ENCODE measurements around the gene PTPRT. TPM values are rescaled to one million over a fixed set of nuclear protein-coding genes. Genes with fewer than 3 reads are reported as not detected.

The PTPRT gene
- polyA plus RNA-seq, 1 donor from 2014 or later = not detected

DNA sequence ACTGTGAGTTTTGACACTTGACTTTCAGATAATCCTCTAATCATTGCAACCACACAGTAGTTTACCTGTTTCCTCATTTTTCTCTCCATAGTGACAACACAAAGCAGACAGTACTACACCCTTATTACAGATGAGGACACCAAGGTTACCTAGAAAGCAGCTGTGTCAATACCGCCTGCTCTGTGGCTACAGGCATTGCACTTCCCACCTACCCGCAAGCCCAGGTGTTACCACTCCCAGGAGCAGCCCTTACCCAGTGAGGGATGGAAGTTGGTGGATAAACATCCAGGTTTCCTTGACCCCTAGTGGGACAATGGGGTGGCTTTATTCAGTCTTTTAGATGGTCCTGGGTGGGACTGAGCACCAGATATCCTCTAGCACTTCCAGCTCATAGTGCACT is 503.6 kb downstream of the PTPRT start:
- no peaks in the 10 kb centered on the region for H3K27me3 Mint-ChIP-seq
- H3K9me3 Mint-ChIP-seq = peaks cover 0 to 3% (median 3%) of the 10 kb centered on the region in 3 donors
- H3K27ac Mint-ChIP-seq = no peak overlapping the region
- H3K36me3 Mint-ChIP-seq = no peaks in the 10 kb centered on the region
- no peaks in the 10 kb centered on the region for H3K4me1 Mint-ChIP-seq
- H3K4me3 Mint-ChIP-seq = no peak overlapping the region

DNA sequence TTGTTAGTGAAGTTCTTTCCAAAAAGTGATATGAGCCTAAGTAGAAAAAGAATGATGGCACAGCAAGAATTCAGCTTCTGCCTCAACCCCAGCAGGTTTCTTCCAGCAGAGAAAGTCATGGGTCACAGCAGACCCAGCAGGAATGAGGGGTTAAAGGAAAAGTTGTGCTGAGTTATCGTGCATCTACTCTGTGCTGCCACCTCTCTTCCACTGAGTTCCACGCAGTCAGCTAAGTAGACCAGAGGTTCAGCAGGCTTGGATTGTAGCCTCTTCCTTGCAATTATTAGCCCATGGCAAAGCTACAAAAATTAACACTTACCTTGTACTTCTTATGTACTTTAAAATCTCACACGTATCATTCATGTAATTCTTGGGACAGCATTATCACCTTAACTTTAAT is 510.8 kb downstream of the PTPRT start:
- Mint-ChIP-seq H3K27ac (no peak overlapping the region), H3K27me3 (no peaks in the 10 kb centered on the region), H3K9me3 (peaks cover 4 to 9% (median 8%) of the 10 kb centered on the region in 3 donors), H3K36me3 (no peaks in the 10 kb centered on the region), H3K4me1 (no peaks in the 10 kb centered on the region), H3K4me3 (no peak overlapping the region)

DNA sequence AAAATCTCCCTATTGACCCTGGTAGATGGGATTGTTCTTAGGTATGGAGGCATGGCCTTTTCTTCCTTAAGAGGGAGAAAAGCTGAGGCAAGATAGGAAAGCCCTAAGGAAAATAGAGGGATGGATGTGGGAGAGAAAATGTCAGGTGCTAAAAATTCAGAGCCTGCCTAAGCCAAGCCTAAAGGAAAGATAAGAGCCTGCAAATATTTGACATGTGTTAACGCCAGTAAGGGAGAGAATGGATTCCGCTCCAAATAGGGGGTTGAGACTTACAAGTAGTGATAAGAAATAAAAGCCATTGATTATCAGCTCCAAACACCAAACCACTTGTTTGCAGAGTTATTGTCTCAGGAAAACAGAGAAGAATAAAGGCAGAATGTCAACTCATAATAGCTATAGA is 533.6 kb downstream of the PTPRT start:
- H3K27ac Mint-ChIP-seq = no peak overlapping the region
- H3K4me3 Mint-ChIP-seq = no peak overlapping the region
- peaks cover 0 to 4% (median 3%) of the 10 kb centered on the region in 3 donors for H3K9me3 Mint-ChIP-seq
- no peaks in the 10 kb centered on the region for H3K4me1 Mint-ChIP-seq
- H3K36me3 Mint-ChIP-seq = no peaks in the 10 kb centered on the region
- no peaks in the 10 kb centered on the region for H3K27me3 Mint-ChIP-seq

DNA sequence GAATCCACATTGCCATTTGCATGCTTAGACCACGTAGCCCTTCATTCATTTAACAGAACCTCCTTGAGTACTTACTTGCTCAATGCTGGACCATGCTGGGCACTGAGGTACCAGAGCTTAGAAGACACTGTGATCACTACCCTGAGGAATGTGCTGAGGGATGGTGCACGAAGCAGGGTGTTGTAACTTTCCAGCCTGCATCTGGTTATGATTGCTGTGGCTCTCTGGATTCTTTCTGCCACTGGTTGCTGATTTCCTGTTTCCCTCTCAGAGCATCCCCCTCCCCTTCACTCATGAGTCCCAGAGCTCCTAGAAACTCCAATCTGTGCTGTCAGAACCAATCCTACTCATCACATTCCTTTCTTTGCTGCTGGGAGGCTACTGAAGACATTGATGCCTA is 537.4 kb downstream of the PTPRT start:
- H3K27ac Mint-ChIP-seq = no peak overlapping the region
- H3K36me3 Mint-ChIP-seq = no peaks in the 10 kb centered on the region

GRCh38 chr20:42650191-42650746 is 539.4 kb downstream of the PTPRT start:
- Mint-ChIP-seq H3K4me3 (no peak overlapping the region), H3K27ac (no peak overlapping the region), H3K36me3 (peaks cover 2% of the 10 kb centered on the region), H3K4me1 (no peaks in the 10 kb centered on the region), H3K9me3 (peaks cover 0 to 3% (median 2%) of the 10 kb centered on the region in 3 donors), H3K27me3 (no peaks in the 10 kb centered on the region)

More for the DNA sequence above, 537.4 kb downstream of the PTPRT start:
- H3K4me1 Mint-ChIP-seq = no peaks in the 10 kb centered on the region
- H3K27me3 Mint-ChIP-seq = no peaks in the 10 kb centered on the region
- H3K9me3 Mint-ChIP-seq = peaks cover 0 to 3% (median 2%) of the 10 kb centered on the region in 3 donors
- no peak overlapping the region for H3K4me3 Mint-ChIP-seq

DNA sequence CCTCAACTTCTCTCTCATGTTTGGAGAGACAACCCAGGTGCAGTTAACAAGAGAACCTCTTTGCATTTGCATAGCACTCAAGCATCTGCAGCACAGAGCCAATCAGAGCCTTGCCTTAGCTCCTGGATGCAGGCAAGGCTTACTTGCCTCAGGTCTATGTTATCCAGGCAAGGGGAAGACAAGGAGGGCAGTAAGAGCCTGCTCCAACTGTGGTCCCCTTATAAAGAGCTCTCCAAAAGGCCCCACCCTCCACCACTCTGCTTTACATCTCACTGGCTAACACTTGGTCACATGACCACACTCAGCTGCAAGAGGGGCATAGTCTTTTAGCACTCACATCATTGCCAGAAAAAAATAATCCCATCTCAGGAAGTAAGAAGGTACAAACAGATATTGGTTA is 540.0 kb downstream of the PTPRT start:
- peaks cover 2% of the 10 kb centered on the region for H3K36me3 Mint-ChIP-seq
- H3K27me3 Mint-ChIP-seq = no peaks in the 10 kb centered on the region
- H3K4me3 Mint-ChIP-seq = no peak overlapping the region
- H3K9me3 Mint-ChIP-seq = peaks cover 0 to 3% (median 0%) of the 10 kb centered on the region in 3 donors
- no peaks in the 10 kb centered on the region for H3K4me1 Mint-ChIP-seq
- H3K27ac Mint-ChIP-seq = no peak overlapping the region

DNA sequence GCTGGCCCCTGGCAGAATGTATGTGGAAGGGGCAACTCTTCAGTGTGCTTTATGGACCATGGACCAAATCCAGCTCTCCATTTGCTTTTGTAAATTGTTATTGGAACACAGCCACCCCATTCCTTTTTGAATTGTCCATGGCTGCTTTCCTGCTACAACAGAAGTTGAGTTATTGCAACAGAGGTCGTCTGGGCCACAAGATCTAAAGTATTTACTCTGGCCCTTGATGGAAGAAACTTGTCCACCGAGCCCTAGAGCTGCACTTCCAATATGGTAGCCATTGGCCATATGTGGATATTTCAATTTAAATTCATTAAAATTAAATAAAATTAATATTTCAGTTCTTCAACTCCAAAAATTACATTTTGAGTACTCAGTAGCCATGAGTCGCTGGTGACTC is 543.5 kb downstream of the PTPRT start:
- H3K36me3 Mint-ChIP-seq = peaks cover 2% of the 10 kb centered on the region
- no peaks in the 10 kb centered on the region for H3K4me1 Mint-ChIP-seq
- no peaks in the 10 kb centered on the region for H3K27me3 Mint-ChIP-seq
- H3K27ac Mint-ChIP-seq = no peak overlapping the region
- H3K4me3 Mint-ChIP-seq = no peak overlapping the region
- peaks cover 0 to 4% (median 3%) of the 10 kb centered on the region in 3 donors for H3K9me3 Mint-ChIP-seq

- Mint-ChIP-seq H3K27ac (no peak overlapping the region), H3K36me3 (peaks cover 2% of the 10 kb centered on the region), H3K27me3 (no peaks in the 10 kb centered on the region)
Observed at GRCh38 chr20:42641886-42642285, 547.8 kb downstream of the PTPRT start.

DNA sequence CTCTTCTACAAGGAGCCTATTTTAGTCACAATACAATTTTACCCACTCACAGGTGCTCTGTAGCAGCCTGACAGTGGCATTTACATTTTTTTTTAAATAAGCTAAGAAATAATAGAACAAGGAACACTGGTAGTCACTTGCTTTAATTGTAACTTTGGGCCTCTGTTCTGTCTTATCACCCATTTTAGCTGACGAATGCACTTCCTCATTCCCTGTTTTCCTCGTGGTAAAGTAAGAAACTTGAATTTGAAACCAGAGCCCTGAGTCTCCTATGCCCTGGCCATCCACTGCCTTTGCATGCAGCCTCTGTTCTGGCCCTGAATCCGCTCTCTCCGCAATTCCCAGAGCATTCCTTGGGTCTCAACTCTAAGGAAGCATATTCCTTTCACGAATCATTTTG is 550.6 kb downstream of the PTPRT start:
- Mint-ChIP-seq H3K36me3 (no peaks in the 10 kb centered on the region), H3K27me3 (no peaks in the 10 kb centered on the region), H3K4me3 (no peak overlapping the region), H3K27ac (no peak overlapping the region), H3K4me1 (no peaks in the 10 kb centered on the region), H3K9me3 (peaks cover 0 to 4% (median 2%) of the 10 kb centered on the region in 3 donors)

More at GRCh38 chr20:42641886-42642285, 547.8 kb downstream of the PTPRT start:
- H3K4me3 Mint-ChIP-seq = no peak overlapping the region
- H3K4me1 Mint-ChIP-seq = no peaks in the 10 kb centered on the region
- H3K9me3 Mint-ChIP-seq = peaks cover 0 to 4% (median 2%) of the 10 kb centered on the region in 3 donors

- H3K4me3 Mint-ChIP-seq = no peak overlapping the region
- H3K4me1 Mint-ChIP-seq = no peaks in the 10 kb centered on the region
- no peak overlapping the region for H3K27ac Mint-ChIP-seq
- H3K27me3 Mint-ChIP-seq = no peaks in the 10 kb centered on the region
- H3K9me3 Mint-ChIP-seq = peaks cover 0 to 2% (median 0%) of the 10 kb centered on the region in 3 donors
- no peaks in the 10 kb centered on the region for H3K36me3 Mint-ChIP-seq
Observed at GRCh38 chr20:42635699-42636411, 553.9 kb downstream of the PTPRT start.

DNA sequence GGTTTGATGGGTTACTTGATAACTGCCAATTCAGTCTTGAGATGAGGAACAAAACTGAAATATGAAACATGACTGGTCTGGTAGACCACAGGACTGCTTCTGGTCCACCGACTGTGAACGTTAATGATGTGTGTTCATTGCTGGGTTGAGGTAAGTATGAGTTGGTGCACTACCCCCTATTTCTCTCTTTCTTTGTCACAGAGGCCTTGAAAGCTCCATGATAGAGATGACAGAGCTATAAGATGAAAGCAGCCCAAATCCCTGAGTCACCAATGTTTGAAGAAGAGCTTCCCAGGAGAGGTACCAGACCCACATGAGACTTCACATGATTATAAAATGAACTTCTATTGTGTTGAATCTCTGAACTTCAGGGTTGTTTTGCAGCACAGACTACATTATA is 555.5 kb downstream of the PTPRT start:
- Mint-ChIP-seq H3K9me3 (peaks cover 0 to 4% (median 0%) of the 10 kb centered on the region in 3 donors), H3K4me3 (no peak overlapping the region), H3K4me1 (no peaks in the 10 kb centered on the region), H3K27ac (no peak overlapping the region), H3K36me3 (no peaks in the 10 kb centered on the region), H3K27me3 (no peaks in the 10 kb centered on the region)

- H3K27me3 Mint-ChIP-seq = peaks cover under 1% of the 10 kb centered on the region
- H3K27ac Mint-ChIP-seq = no peak overlapping the region
- no peaks in the 10 kb centered on the region for H3K36me3 Mint-ChIP-seq
- no peaks in the 10 kb centered on the region for H3K4me1 Mint-ChIP-seq
- H3K9me3 Mint-ChIP-seq = peaks cover 0 to 6% (median 0%) of the 10 kb centered on the region in 3 donors
- H3K4me3 Mint-ChIP-seq = no peak overlapping the region
Observed at GRCh38 chr20:42628683-42629082, 561.0 kb downstream of the PTPRT start.

GRCh38 chr20:42613076-42613475 is 576.6 kb downstream of the PTPRT start:
- no peak overlapping the region for H3K27ac Mint-ChIP-seq
- peaks cover 2% of the 10 kb centered on the region for H3K36me3 Mint-ChIP-seq
- no peak overlapping the region for H3K4me3 Mint-ChIP-seq
- H3K9me3 Mint-ChIP-seq = peaks cover 2 to 13% (median 9%) of the 10 kb centered on the region in 3 donors
- H3K4me1 Mint-ChIP-seq = no peaks in the 10 kb centered on the region
- peaks cover 1% of the 10 kb centered on the region for H3K27me3 Mint-ChIP-seq

DNA sequence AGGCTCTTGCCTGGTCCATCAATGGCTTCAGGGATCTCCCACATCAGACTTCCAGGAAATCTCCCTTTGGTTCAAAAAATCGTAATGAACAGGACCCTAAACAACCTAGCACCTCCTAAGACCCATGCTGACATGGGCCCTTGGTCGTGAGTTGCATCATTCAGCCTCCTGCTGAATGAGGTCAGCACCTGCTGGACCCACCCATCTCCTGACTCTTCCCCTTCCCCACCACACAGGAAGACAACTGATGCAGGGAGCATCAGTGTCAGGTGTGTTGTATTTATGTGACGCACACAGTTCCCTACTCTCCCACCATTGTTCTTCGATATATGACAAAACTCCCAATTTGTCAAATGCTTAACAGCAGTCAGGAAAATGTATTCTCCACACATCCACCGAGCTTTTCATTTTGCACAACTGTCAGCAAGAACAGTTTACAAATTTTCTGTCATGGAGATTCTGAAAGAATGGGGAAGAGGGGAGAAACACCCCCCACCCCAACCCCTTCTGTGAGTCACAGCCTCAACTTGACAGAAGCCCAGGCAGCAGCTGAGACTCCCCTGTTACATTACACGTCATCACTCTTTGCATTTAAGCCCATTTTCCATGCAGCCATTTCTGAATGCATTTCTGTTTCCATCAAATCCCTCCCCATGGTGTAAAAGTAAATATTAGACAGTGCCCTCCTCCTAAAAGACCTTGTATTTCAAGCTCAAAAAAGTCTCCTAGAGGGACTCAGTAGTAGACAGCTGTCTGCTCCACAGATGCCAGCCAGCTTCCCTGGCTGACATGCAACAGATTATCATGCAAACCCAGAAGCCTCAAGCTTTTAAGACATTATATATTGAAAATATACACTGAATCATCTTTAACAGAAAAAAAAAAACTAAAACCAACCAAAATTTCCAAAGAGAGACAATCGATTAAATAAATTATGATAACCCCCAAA is 577.5 kb downstream of the PTPRT start:
- no peaks in the 10 kb centered on the region for H3K4me1 Mint-ChIP-seq
- peaks cover 1% of the 10 kb centered on the region for H3K27me3 Mint-ChIP-seq
- H3K36me3 Mint-ChIP-seq = peaks cover 2% of the 10 kb centered on the region
- H3K4me3 Mint-ChIP-seq = no peak overlapping the region
- H3K27ac Mint-ChIP-seq = no peak overlapping the region
- peaks cover 2 to 13% (median 9%) of the 10 kb centered on the region in 3 donors for H3K9me3 Mint-ChIP-seq

GRCh38 chr20:42611423-42611822 is 578.3 kb downstream of the PTPRT start:
- H3K4me3 Mint-ChIP-seq = no peak overlapping the region
- H3K36me3 Mint-ChIP-seq = peaks cover 2% of the 10 kb centered on the region
- H3K27me3 Mint-ChIP-seq = peaks cover 1% of the 10 kb centered on the region
- H3K27ac Mint-ChIP-seq = no peak overlapping the region
- no peaks in the 10 kb centered on the region for H3K4me1 Mint-ChIP-seq
- H3K9me3 Mint-ChIP-seq = peaks cover 2 to 13% (median 9%) of the 10 kb centered on the region in 3 donors
